ENCODE measurements around the gene ENTPD8. TPM values are rescaled to one million over a fixed set of nuclear protein-coding genes. Genes with fewer than 3 reads are reported as not detected.

ENTPD8 gene
- total RNA-seq, 1 donor from 2014 or later: not detected

GRCh38 chr9:137430723-137431415, 10.3 kb downstream of the ENTPD8 start:
- DNase-seq (ENCODE audit: low read depth): no peak
- no peak overlapping the region for H3K4me3 ChIP-seq (ENCODE audit: low read depth, low read length)
- no peak for TF ChIP-seq CTCF (conservative IDR thresholded peaks at IDR 0.05; ENCODE audit: low read depth, low read length)

GRCh38 chr9:137429974-137430722, 11.0 kb downstream of the ENTPD8 start:
- TF ChIP-seq CTCF (conservative IDR thresholded peaks at IDR 0.05; ENCODE audit: low read depth, low read length): no peak
- DNase-seq (ENCODE audit: low read depth): no peak
- no peak overlapping the region for H3K4me3 ChIP-seq (ENCODE audit: low read depth, low read length)

- no peak overlapping the region for H3K4me3 ChIP-seq (ENCODE audit: low read depth, low read length)
- no peak for TF ChIP-seq CTCF (conservative IDR thresholded peaks at IDR 0.05; ENCODE audit: low read depth, low read length)
- DNase-seq (ENCODE audit: low read depth): no peak
Observed at GRCh38 chr9:137429546-137429890, 11.6 kb downstream of the ENTPD8 start.

- no peak for DNase-seq (ENCODE audit: low read depth)
- TF ChIP-seq CTCF (conservative IDR thresholded peaks at IDR 0.05; ENCODE audit: low read depth, low read length): no peak
- H3K4me3 ChIP-seq (ENCODE audit: low read depth, low read length): no peak overlapping the region
Observed at GRCh38 chr9:137428841-137429545, 12.2 kb downstream of the ENTPD8 start.

- no peak for DNase-seq (ENCODE audit: low read depth)
- TF ChIP-seq CTCF (conservative IDR thresholded peaks at IDR 0.05; ENCODE audit: low read depth, low read length): no peak
- H3K4me3 ChIP-seq (ENCODE audit: low read depth, low read length): no peak overlapping the region
Observed at GRCh38 chr9:137428311-137428630, 12.9 kb downstream of the ENTPD8 start.

- TF ChIP-seq CTCF (conservative IDR thresholded peaks at IDR 0.05; ENCODE audit: low read depth, low read length): no peak
- no peak for DNase-seq (ENCODE audit: low read depth)
- no peak overlapping the region for H3K4me3 ChIP-seq (ENCODE audit: low read depth, low read length)
Observed at GRCh38 chr9:137427454-137428310, 13.5 kb downstream of the ENTPD8 start.
